Neural cell (in vitro differentiated cells): ENCODE measurements around the gene SEMA6A.

Experiments used
- EP300 ChIP-seq: fragments of 450-650 bp; conservative IDR thresholded peaks from 2 replicates; pipeline ENCODE4 v1.6.1; 2014; ENCODE audit warnings: antibody characterized with exemption, mild to moderate bottlenecking, moderate library complexity; ENCODE audit not compliant: poor library complexity, severe bottlenecking
- EZH2 ChIP-seq: fragments of 200-600, 300-800 bp; shearing (Covaris generic), sonication (generic); IDR thresholded peaks from 2 replicates; pipeline ENCODE4 v1.6.1; 2014; ENCODE audit warnings: antibody characterized with exemption, low read length, borderline replicate concordance, mild to moderate bottlenecking; ENCODE audit not compliant: insufficient read depth, poor library complexity, severe bottlenecking
- MXI1 ChIP-seq: fragments of 450-650 bp; conservative IDR thresholded peaks from 2 replicates; pipeline ENCODE4 v1.6.1; 2014; ENCODE audit warnings: antibody characterized with exemption, mild to moderate bottlenecking; ENCODE audit not compliant: poor library complexity, severe bottlenecking
- POLR2AphosphoS5 ChIP-seq: IDR thresholded peaks from 2 replicates; pipeline ENCODE4 v1.6.1; 2012
- RAD21 ChIP-seq: fragments of 450-650 bp; conservative IDR thresholded peaks from 2 replicates; pipeline ENCODE4 v1.6.1; 2014; ENCODE audit warnings: antibody characterized with exemption, mild to moderate bottlenecking, moderate library complexity
- TAF1 ChIP-seq: IDR thresholded peaks from 2 replicates; pipeline ENCODE4 v1.6.1; 2012; ENCODE audit warnings: low read depth
- TF ChIP-seq, protein P1 (sequence below): fragments of 450-650 bp; IDR thresholded peaks from 2 replicates; pipeline ENCODE4 v1.5.1; 2014; ENCODE audit warnings: antibody characterized with exemption, mild to moderate bottlenecking, moderate library complexity; ENCODE audit not compliant: poor library complexity, severe bottlenecking
- TF ChIP-seq, protein P2 (sequence below): IDR thresholded peaks from 2 replicates; pipeline ENCODE4 v1.6.1; 2012; ENCODE audit warnings: borderline replicate concordance

DNA sequence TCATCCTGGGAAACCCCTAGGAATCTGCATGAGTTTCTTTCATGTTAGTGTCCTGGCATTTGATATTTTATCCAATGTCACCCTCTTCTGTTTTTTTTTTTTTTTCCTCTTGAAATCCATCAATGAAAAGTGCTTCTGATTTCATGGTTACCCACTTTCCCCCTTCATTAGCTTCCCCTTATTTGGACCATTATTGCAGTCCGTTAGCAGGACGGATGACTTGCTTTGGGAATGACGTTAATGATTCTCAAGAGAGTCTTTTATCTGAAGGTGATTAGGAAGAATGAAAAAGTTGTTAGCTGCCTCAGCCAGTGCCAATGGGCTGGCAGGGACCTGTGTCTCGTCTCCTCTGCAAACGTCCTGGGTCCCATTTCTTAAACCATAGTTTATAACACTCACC, 134.7 kb downstream of the SEMA6A start:
- TF ChIP-seq, protein P1, sequence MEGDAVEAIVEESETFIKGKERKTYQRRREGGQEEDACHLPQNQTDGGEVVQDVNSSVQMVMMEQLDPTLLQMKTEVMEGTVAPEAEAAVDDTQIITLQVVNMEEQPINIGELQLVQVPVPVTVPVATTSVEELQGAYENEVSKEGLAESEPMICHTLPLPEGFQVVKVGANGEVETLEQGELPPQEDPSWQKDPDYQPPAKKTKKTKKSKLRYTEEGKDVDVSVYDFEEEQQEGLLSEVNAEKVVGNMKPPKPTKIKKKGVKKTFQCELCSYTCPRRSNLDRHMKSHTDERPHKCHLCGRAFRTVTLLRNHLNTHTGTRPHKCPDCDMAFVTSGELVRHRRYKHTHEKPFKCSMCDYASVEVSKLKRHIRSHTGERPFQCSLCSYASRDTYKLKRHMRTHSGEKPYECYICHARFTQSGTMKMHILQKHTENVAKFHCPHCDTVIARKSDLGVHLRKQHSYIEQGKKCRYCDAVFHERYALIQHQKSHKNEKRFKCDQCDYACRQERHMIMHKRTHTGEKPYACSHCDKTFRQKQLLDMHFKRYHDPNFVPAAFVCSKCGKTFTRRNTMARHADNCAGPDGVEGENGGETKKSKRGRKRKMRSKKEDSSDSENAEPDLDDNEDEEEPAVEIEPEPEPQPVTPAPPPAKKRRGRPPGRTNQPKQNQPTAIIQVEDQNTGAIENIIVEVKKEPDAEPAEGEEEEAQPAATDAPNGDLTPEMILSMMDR, result no peak
- TF ChIP-seq EP300 (no peak), EZH2 (no peak), POLR2AphosphoS5 (no peak), MXI1 (no peak), RAD21 (no peak), TAF1 (no peak)
- TF ChIP-seq, protein P2, sequence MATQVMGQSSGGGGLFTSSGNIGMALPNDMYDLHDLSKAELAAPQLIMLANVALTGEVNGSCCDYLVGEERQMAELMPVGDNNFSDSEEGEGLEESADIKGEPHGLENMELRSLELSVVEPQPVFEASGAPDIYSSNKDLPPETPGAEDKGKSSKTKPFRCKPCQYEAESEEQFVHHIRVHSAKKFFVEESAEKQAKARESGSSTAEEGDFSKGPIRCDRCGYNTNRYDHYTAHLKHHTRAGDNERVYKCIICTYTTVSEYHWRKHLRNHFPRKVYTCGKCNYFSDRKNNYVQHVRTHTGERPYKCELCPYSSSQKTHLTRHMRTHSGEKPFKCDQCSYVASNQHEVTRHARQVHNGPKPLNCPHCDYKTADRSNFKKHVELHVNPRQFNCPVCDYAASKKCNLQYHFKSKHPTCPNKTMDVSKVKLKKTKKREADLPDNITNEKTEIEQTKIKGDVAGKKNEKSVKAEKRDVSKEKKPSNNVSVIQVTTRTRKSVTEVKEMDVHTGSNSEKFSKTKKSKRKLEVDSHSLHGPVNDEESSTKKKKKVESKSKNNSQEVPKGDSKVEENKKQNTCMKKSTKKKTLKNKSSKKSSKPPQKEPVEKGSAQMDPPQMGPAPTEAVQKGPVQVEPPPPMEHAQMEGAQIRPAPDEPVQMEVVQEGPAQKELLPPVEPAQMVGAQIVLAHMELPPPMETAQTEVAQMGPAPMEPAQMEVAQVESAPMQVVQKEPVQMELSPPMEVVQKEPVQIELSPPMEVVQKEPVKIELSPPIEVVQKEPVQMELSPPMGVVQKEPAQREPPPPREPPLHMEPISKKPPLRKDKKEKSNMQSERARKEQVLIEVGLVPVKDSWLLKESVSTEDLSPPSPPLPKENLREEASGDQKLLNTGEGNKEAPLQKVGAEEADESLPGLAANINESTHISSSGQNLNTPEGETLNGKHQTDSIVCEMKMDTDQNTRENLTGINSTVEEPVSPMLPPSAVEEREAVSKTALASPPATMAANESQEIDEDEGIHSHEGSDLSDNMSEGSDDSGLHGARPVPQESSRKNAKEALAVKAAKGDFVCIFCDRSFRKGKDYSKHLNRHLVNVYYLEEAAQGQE, result no peak
